NCI-H2107 treated with DMSO at 0.1 percent for 48 hours (cell line): ENCODE results near the gene ACAP1.
"Not testable (repeated sequence)": the region's sequence is repeated elsewhere in the genome, so short reads cannot be mapped to it uniquely, and the experiment has no call there.

ENCODE experiments used
- DNase-seq: peaks from one replicate; lab custom pipeline; 2025; ENCODE audit not compliant: unreplicated experiment; lab: John Stamatoyannopoulos, UW

Gene ACAP1

DNA sequence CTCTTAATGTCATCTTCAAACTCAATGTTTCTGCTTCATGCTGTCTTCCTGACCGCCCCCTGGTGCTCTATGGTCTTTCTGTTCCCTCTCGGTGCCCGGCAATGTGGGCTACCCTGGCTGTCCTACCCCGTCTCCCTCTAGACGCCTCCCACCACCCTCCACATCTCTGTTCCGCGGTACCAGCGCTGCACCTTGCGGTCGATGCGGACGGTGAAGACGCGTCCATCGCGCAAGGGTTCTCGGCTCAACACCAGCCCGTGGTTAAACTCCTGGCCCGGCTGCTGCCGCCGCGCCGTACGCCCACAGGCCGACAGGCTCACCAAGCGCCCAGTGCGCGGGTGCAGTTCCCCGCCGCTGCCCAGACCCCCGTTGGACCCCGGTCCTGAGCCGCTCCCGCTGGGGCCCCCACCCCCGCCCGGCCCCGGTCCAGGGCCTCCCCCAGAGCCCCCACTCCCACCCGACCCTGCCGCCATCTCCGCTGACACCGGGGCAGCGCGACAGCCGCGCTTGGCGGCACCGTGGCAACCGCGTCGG lies 7.4 kb upstream of the ACAP1 start, which contains the start of gene NEURL4:
Gene NEURL4 (minus strand): TSS at position 496 of the 534 bp plus-strand sequence. CDS start 23 bp downstream, at position 473.
- no peak for DNase-seq

DNA sequence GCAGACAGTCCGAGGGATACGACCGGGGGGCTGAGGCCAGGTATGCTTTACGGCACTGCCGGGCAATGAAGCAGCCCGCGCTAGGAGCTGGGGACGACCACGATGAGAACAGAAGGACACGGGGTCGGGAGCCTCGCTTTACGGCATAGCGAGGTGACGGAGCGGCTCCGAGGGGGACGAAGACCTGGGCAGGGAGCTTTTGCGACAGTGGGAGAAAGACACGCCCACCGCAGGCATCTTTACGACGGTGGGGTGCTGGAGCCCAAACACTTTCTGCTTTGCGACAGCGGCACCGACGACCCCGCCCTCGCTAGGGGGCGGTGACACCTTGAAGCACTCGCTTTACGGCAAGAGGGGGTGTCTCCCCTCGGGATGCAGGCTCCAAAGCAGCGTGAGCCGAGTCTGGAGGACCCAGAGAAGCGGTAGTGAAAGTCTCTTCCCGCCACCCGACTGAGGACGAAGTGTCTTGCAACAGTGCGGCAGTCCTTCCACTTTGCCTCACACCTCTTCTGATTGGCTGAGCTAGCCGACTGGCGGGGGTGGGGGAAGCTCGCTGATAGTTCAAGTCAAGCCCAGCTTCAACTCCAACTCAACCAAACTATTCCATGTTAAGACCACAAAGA lies 6.8 kb upstream of the ACAP1 start:
- peak; percentile 95 for DNase-seq

DNA sequence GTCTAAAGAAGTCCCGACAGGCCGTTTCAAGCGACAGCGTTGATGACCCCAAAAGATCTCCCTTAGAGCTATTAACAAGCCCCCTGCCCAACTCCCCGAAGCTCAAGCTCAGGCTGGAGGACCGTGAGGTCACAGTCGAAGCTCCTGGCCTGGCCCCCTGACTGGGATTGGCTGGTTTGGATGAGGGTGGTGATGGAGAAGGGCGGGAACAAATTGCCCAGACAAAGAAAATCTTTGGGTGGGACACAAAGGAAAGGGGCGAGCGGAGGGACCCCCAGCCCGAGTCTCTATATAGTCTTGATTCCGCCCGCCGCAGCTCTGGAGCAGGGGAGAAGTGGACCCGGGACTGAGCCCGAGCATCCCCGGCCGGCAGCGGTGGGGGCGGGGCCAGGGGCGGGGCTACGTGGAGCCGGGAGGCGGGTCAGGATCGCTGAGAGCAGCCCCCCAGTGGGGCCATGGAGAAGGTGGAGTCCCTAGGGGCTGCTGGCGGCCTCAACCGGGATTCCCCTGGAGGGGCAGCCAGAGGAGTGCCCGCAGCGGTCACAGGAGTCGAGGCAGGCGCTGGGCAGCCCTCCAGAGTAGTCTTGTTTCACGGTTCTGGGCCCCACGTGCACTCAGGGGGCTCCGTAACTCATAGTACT lies 6.2 kb upstream of the ACAP1 start:
- DNase-seq: peak; percentile 62

DNA sequence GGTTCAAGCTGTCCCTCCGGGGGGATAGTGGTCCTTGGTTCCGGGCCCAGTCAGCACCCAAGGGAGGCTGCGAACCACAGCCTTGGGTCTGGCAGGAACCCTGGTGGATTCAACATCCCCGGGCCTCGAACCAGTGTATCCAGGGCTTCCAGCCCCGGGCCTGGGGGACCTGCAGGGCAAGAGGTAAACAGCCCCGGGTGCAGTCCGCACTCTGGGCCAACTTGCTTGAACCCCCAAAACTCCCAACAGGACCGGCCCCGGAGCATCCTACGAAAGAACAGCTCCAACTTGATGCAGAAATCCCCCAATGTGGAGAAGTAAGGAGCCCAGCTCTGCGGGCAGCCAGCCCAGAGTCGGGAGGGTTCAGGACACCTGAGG lies 5.7 kb upstream of the ACAP1 start:
- DNase-seq: no peak

DNA sequence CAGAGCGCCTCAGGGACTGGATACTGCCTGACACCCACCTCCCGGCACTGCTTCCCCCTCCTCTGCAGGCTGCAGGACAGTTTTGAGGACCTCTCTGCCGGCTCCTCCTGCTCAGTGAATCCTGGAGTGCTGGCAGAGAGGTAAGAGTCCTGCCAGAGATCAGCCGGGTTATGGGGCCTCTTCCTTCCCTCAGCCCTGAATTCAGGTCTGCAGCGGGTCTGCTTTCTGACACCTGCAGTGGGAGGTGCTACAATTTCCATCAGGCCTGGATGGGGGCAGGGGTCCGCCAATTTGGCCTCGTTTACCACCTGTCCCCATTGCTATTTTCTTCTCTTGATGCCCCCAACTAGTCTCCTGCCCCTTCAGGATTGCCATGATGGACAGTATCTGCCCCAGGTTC lies 4.2 kb upstream of the ACAP1 start:
- no peak for DNase-seq

DNA sequence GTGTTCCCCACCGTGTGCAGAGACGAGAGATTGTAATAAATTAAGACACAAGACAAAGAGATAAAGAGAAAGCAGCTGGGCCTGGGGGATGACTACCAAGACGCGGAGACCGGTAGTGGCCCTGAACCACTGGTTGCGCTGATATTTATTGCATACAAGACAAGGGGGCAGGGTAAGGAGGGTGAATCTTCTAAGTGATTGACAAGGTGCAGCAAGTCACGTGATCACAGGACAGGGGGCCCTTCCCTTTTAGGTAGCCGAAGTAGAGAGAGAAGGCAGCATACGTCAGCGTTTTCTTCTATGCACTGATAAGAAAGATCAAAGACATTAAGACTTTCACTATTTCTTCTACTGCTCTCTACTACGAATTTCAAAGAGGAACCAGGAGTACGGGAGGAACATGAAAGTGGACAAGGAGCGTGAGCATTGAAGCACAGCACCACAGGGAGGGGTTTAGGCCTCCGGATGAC lies 3.7 kb upstream of the ACAP1 start:
- DNase-seq: not testable (repeated sequence)

DNA sequence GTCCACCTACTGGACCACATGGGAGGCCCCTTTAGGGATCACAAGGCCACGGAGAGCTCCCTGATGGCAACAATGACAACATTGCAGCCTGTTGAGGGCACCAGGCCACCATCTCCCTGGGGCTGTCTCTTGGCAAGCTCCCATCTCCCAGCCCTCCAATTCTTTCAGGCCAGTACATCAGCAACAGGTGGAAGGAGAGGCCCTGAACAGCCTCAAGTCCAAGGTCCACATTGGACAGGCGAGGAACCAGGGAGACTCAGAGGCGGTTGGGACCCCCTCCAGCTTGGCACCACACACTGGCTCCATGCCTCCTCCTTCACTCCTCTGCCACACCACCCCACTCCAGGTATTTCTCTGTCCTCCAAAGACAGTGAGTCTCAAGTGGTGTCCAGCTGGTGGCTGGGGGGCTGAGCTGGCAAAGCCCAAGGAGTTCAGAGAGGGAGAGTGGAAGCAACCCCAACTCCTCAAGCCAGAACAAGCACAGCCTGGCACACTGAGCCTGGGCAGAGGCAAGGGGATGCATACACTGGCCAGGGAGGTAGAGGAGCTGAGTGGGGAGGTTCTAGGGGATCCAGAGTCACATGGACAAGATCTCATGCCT lies 1.3 kb upstream of the ACAP1 start:
- no peak for DNase-seq

DNA sequence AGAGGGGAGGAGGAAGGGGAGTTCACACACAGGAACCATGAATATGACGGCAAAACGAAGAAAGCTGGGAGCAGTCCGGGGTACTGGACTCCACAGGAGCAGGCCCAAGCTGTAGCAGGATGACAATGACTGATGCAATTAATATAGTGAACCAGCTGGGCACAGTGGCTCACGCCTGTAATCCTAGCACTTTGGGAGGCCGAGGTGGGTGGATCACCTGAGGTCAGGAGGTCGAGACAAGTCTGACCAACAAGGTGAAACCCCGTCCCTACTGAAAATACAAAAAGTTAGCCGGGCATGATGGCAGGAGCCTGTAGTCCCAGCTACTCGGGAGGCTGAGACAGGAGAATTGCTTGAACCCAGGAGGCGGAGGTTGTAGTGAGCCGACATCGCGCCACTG lies 564 bp upstream of the ACAP1 start:
- not testable (repeated sequence) for DNase-seq

DNA sequence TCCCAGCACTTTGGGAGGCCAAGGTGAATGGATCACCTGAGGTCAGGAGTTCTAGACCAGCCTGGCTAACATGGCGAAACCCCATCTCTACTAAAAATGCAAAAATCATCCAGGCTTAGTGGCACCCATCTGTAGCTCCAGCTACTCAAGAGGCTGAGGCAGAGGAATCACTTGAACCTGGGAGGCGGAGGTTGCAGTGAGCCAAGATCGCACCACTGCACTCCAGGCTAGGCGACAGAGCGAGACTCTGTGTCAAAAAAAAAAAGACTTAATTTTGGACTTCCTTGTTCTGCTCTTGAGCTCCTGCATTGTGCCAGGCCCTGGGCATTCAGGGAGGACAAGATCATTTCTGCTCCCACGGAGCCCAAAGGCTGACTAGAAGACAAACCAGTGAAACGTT lies 1.3 kb downstream of the ACAP1 start:
- DNase-seq: not testable (repeated sequence)

DNA sequence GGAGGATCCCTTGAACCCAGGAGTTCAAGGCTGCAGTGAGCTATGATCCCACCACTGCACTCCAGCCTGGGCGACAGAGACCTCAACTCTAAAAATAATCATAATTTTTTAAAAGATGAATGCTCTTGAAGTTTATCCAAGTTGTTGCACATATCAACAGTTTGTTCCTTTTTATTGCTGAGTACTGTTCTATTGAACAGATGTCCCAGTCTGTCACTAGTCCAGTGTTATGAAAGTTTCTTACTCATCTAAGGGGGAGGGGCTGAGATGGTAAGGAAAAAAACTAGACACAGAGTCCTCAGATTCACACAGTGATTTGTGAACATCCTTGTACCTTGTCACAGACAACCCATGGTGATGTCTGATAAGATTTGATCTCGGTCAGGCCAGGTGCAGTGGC lies 3.9 kb downstream of the ACAP1 start:
- no peak for DNase-seq

DNA sequence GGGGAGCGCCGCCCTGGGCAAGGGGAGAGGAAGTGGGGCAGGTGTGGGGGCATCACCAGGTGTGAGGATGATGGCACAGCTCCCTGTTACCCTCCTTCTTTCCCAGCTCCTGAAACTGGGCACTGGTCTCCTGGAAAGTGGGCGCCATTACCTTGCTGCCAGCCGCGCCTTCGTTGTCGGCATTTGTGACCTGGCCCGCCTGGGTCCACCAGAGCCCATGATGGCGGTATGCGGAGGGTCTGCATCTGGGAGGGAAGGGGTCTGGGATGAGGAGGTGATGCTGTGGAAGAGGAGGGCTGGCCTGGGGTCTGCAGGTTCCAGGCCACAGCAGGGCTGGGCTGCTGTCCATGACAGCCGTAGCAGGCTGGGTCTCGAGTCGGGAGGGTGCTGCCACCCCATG lies 5.5 kb downstream of the ACAP1 start:
- DNase-seq: no peak

DNA sequence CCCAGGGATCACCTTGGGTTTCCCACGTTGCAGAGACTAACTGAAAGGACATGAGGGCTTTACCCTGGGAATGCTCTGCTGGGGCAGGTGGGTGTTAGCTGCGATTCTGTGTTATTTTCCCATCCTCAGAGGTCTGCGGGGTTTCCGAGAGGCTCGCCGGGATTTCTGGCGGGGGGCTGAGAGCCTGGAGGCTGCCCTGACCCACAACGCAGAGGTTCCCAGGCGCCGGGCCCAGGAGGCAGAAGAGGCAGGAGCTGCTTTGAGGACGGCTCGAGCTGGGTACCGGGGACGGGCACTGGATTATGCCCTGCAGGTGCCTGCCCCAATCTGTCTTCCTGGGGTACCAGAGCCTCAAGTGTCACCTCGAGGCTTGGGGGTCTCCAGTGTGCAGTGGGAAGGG lies 6.9 kb downstream of the ACAP1 start:
- no peak for DNase-seq

DNA sequence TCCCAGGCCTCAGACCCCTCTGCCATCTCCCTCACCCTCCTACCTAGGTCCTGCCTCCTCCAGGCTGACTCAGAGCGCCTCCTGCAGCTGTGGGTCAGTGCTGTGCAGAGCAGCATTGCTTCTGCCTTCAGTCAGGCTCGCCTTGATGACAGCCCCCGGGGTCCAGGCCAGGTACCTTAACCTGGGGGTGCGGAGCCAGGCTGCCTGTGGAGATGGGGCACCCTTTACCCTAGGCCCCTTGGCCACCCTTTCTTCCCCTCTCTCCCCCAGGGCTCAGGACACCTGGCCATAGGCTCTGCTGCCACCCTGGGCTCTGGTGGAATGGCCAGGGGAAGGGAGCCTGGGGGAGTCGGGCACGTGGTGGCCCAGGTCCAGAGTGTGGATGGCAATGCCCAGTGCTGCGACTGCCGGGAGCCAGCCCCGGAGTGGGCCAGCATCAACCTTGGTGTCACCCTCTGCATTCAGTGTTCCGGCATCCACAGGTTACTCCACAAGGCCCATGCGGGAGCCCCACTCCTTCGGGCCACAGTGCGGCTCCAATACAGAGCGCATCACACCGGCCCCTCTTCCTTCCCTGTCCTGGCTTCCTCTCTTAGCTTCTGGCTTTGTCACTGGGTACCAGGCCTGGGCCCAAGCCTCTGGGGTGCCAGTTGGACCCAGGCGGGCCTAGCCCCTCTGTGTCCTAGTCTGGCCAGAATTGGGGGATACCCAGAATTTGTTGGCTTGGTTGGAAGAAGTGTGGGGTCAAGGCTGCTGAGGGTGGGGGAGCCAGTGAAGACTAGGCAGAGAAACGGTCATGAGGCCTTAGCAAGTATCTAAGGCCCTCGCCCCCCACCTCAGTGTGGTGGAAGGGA lies 10.7 kb downstream of the ACAP1 start:
- DNase-seq: no peak

DNA sequence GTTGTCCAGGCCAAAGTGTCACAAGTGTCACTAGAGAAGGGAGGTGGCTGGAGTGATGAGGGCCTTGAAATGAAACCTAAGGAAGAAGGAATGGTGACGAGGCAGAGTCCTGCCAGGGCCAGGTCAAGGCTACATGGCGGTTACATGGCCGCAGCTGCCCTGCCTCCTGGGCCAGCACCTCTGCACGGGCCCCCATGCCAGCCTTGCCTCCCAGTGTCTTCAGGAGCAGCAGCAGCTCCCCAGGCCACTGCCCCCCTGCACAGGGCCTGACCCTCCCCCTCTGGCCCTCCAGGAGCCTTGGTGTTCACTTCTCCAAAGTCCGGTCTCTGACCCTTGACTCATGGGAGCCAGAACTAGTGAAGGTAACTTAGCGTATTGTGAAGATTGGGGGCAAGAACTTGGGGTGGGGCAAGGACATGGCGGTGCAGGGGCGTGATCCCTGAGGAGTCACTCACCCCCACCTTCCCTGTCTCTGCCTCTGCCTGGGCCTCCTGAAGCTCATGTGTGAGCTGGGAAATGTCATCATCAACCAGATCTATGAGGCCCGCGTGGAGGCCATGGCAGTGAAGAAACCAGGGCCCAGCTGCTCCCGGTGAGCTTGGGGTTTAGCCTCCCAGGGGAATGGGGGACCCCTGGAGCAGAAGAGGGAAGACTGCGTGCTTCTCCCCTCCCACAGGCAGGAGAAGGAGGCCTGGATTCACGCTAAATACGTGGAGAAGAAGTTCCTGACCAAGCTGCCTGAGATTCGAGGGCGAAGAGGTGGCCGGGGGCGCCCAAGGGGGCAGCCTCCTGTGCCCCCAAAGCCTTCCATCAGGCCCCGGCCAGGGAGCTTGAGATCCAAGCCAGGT lies 11.5 kb downstream of the ACAP1 start:
- no peak for DNase-seq

DNA sequence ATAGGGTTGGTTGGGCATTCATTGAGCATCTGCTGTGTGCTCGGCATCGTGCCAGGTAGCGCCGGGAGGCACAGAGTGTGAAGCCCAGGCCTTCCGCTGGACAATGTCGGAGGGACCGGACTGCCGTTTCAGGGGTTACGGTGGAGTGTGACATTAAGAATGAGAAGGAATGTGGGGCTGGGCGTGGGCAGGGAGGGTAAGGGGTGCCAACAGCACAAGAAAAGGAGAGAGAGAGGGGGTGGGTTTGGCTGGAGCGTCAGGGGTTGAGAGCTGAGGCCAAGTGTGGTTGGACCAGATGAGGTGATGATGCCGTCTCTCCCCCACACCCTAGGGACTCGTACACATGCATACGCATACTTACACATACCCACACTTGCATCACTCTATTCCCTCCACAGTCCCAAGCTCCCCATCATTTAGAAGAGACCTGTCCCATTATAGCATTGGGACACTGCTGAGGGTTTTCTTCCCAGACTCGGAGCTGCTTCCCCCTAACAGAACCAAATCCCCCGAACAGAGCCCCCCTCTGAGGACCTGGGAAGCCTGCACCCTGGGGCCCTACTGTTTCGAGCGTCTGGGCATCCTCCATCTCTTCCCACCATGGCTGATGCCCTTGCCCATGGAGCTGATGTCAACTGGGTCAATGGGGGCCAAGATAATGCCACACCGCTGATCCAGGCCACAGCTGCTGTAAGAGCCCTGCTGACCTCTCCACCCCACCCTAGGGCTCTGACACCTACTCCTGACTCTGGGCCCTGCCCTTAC lies 12.3 kb downstream of the ACAP1 start:
- no peak for DNase-seq

DNA sequence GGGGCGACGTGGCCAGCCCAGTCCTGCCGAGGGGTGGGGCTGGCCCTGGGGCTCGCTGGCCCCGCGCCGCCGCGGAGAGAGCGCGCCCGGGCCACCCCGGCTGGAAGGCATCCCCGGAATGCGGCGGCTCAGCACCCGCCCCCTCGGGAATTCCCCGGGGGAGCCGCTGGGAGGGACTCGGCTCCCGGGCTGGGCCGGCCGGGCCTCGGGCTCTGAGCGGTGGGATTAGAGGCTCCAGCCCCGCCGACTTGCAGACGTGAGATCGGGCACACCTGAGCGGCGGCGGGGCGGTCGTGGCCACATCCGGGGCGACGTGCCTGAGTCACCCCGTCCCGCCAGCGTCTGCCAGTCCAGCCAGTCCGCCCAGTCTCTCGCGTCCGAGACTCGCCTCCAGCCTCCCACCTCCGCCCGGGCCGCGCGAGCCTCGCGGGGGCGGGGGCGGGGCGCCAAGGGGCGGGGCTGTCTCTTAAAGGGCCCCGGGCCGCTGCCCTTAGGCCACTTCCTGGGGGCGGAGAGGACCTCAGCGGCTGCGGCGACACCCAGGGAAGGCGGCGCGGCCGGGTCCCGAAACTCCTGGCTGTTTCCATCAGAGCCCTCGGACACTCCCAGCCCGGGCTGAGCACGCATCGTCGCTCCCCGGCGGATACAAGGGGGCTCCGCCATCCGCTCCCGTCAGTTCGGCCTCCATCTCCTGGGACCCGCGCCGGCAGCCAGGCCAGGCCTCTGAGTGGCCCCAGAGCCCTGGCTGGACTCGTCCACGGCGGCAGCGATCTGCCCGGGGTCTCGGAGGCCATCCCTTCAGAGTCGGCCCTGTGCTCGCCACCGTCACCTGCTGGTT lies 15.6 kb downstream of the ACAP1 start, which contains the start of gene KCTD11:
Gene KCTD11 (plus strand): TSS at position 498 of the 838 bp plus-strand sequence.
- no peak for DNase-seq

DNA sequence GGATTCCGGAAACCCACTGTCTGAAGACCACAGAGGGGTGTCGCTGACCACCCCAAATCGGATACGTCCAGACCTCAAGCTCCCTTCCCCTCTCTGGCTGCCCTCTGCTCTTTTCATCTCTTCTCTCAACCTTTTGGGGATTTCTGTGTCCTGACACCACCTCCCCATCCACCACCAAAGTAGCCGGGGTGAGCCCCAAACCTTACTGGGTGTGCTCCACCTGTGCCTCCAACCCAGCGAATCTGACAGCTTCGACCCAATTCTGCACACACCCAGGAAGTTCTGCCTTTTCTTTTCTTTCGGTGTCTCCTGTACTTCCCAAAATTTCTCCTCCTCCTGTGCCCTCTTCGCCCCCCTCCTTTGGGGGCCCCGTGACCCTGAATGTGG lies 16.2 kb downstream of the ACAP1 start:
- no peak for DNase-seq

DNA sequence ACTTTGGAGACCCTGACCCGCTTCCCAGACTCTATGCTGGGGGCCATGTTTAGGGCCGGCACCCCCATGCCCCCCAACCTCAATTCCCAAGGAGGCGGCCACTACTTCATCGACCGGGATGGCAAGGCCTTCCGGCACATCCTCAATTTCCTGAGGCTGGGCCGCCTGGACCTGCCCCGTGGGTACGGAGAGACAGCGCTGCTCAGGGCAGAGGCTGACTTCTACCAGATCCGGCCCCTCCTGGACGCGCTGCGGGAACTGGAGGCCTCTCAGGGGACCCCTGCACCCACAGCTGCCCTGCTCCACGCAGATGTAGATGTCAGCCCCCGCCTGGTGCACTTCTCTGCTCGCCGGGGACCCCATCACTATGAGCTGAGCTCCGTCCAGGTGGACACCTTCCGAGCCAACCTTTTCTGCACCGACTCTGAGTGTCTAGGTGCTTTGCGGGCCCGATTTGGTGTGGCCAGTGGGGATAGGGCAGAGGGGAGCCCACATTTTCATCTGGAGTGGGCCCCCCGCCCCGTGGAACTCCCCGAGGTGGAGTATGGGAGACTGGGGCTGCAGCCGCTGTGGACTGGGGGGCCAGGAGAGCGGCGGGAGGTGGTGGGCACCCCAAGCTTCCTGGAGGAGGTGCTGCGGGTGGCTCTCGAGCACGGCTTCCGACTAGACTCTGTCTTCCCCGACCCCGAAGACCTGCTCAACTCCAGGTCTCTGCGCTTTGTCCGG lies 16.7 kb downstream of the ACAP1 start:
- no peak for DNase-seq
